Activated B cell treated with CpG ODN at 0.5 μM for 24 hours (primary cell): Measurements from ENCODE around the gene FHIT. TPM values are rescaled to one million over a fixed set of nuclear protein-coding genes. Genes with fewer than 3 reads are reported as not detected.

Experiments
- ATAC-seq: fragments of 200-7000 bp; cut with Tn5 transposase; one replicate; pipeline ENCODE4 v1.10.0; 2021; ENCODE audit warnings: low read depth, mild to moderate bottlenecking, moderate library complexity
- CTCF ChIA-PET: fragments of 350-600 bp; sonication (Branson Sonifier 250); formaldehyde crosslinking; loops from one replicate; lab custom pipeline; 2021; ENCODE audit warnings: antibody characterized with exemption; lab: Charles Lee
- POLR2A ChIA-PET: fragments of 350-600 bp; sonication (Branson Sonifier 250); formaldehyde crosslinking; loops from one replicate; lab custom pipeline; 2021; ENCODE audit warnings: antibody characterized with exemption; lab: Charles Lee
- DNase-seq: peaks from one replicate; pipeline ENCODE4 v3.0.0; 2022
- H3K27ac Mint-ChIP-seq: one replicate; pipeline ENCODE4 v1.8.0; 2020; ENCODE audit warnings: mixed read lengths
- H3K27me3 Mint-ChIP-seq: one replicate; pipeline ENCODE4 v1.8.0; 2021; ENCODE audit warnings: mixed read lengths
- H3K36me3 Mint-ChIP-seq: one replicate; pipeline ENCODE4 v1.8.0; 2021; ENCODE audit warnings: low read depth, mixed read lengths
- H3K4me1 Mint-ChIP-seq: one replicate; pipeline ENCODE4 v1.8.0; 2021; ENCODE audit warnings: mixed read lengths
- H3K4me3 Mint-ChIP-seq: one replicate; pipeline ENCODE4 v1.8.0; 2020; ENCODE audit warnings: mild to moderate bottlenecking, mixed read lengths
- H3K9me3 Mint-ChIP-seq: one replicate; pipeline ENCODE4 v1.8.0; 2020; ENCODE audit warnings: mixed read lengths
- intact Hi-C: fragments of 100-400 bp; cut with micrococcal nuclease; formaldehyde crosslinking; loops from one replicate; pipeline ENCODE4 v1.15.1; 2024
- total RNA-seq: library from RNA; stranded (reverse); gene quantifications from 2 replicates; pipeline ENCODE4 v1.2.3, GENCODE V29; 2022
- TF ChIP-seq, protein P1 (sequence below): fragments of 200-600 bp; IDR thresholded peaks from one replicate; pipeline ENCODE4 v1.8.0; 2022; ENCODE audit warnings: antibody characterized with exemption, mild to moderate bottlenecking

FHIT gene
- total RNA-seq, 1 donor from 2014 or later, result 5.5 TPM

DNA sequence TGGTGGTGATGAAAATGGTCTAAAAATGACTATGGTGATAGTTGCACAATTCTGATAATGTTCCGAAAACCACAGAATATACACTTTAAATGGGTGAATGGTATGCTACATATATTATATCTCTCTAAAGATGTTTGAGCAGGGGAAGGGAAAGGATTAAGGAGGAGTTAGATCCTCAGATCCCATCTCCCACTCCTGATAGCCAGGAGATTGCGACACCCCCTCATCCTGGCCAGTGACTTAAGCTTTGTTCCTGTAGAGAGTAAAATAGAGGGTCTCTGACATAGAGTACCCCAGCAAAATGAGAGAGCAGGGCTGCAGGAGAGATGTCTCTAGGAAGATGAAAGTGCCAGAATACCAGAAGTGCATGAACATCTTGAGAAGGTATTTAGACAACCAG is 984.8 kb downstream of the FHIT start:
- ATAC-seq (no peak), DNase-seq (no peak)
- no peaks in the 10 kb centered on the region for H3K4me1 Mint-ChIP-seq
- ChIA-PET POLR2A (no interaction called here), CTCF (no interaction called here)
- H3K27me3 Mint-ChIP-seq, result no peaks in the 10 kb centered on the region
- H3K9me3 Mint-ChIP-seq, result no peaks in the 10 kb centered on the region
- TF ChIP-seq, protein P1, sequence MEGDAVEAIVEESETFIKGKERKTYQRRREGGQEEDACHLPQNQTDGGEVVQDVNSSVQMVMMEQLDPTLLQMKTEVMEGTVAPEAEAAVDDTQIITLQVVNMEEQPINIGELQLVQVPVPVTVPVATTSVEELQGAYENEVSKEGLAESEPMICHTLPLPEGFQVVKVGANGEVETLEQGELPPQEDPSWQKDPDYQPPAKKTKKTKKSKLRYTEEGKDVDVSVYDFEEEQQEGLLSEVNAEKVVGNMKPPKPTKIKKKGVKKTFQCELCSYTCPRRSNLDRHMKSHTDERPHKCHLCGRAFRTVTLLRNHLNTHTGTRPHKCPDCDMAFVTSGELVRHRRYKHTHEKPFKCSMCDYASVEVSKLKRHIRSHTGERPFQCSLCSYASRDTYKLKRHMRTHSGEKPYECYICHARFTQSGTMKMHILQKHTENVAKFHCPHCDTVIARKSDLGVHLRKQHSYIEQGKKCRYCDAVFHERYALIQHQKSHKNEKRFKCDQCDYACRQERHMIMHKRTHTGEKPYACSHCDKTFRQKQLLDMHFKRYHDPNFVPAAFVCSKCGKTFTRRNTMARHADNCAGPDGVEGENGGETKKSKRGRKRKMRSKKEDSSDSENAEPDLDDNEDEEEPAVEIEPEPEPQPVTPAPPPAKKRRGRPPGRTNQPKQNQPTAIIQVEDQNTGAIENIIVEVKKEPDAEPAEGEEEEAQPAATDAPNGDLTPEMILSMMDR, result no peak
- H3K27ac Mint-ChIP-seq, result no peak overlapping the region
- intact Hi-C loops, result no loop called here
- H3K36me3 Mint-ChIP-seq, result no peaks in the 10 kb centered on the region
- H3K4me3 Mint-ChIP-seq, result no peak overlapping the region

DNA sequence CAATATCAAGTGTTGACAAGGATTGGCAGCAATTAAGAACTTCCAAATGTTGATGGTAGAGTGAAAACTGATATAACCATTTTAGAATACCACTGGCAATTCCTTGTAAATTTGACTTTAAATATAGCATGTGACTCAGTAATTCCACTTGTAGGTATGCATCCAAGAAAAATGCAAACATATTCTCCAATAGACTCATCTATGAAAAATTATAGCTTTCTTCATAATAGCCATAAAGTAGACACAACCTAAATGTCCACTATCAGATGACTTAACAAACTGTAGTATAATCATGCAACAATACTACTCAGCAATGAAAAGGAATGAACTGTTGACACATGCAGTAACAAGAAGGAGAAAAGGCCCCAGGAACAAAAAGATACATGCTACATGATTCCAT is 988.1 kb downstream of the FHIT start:
- Mint-ChIP-seq H3K27ac (no peak overlapping the region), H3K9me3 (no peaks in the 10 kb centered on the region), H3K4me3 (no peak overlapping the region), H3K27me3 (peaks cover 2% of the 10 kb centered on the region), H3K4me1 (no peaks in the 10 kb centered on the region), H3K36me3 (no peaks in the 10 kb centered on the region)
- ATAC-seq, result no peak
- ChIA-PET POLR2A (no interaction called here), CTCF (no interaction called here)
- TF ChIP-seq, protein P1, result no peak
- no peak for DNase-seq
- intact Hi-C loops, result no loop called here

DNA sequence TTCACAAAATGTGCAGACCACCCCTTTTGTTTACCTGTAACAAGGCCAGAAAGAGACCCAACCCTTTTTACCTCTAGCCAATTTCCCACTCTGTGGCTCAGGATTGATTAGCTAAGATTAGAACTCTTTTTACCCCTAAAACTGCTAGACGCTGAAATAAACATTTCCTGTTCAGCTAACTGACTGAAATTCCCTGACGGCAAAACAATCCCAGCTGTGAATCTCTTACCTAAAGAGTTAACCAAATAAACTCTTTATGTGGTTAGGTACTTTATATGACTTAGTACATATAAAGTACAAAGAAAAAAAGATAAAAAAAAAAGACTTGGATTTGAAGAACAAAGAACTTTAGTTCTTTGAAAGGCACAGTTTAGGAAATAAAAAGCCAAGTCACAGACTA is 988.7 kb downstream of the FHIT start:
- Mint-ChIP-seq H3K36me3 (no peaks in the 10 kb centered on the region), H3K27me3 (peaks cover 2% of the 10 kb centered on the region), H3K9me3 (no peaks in the 10 kb centered on the region), H3K27ac (no peak overlapping the region), H3K4me1 (no peaks in the 10 kb centered on the region), H3K4me3 (no peak overlapping the region)
- intact Hi-C loops, result no loop called here
- ChIA-PET POLR2A (no interaction called here), CTCF (no interaction called here)
- DNase-seq, result no peak
- TF ChIP-seq, protein P1, result no peak
- ATAC-seq, result no peak

DNA sequence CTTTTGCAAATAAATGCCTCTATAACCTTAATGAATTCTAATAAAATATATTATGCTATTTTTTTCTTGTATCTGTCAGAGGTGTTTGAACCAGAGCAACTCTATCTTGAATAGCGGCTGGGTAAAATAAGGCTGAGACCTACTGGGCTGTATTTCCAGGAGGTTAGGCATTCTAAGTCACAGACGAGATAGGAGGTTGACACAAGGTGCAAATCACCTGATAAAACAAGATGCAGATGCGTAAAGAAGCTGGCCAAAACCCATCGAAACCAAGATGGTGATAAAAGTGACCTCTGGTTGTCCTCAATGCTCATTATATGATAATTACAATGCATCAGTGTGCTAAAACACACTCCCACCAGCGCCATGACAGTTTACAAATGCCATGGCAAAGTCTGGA is 990.7 kb downstream of the FHIT start:
- Mint-ChIP-seq H3K4me3 (no peak overlapping the region), H3K36me3 (no peaks in the 10 kb centered on the region), H3K4me1 (peaks cover 10% of the 10 kb centered on the region), H3K27ac (no peak overlapping the region), H3K9me3 (no peaks in the 10 kb centered on the region), H3K27me3 (peaks cover 2% of the 10 kb centered on the region)
- ChIA-PET CTCF (no interaction called here), POLR2A (no interaction called here)
- TF ChIP-seq, protein P1, result no peak
- DNase-seq, result no peak
- no peak for ATAC-seq
- intact Hi-C loops, result no loop called here

DNA sequence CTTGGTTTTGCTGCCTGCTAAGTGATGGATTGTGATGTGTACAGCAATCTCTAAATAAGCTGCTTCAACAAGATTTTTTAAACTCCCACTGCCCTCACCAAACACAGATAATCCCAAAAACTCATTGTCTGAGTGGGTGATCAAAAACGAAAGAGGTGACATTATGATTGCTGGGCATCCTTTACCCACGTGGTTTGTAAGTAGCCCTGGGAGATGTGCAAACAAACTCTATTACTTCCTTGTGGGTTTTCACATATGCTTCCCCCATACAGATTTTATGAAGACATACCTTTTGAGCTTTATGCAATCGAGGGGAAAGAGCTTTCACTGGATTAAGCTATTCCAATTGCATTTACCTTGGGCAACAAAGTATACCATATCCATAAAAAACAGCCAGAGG is 1000.4 kb downstream of the FHIT start:
- H3K4me1 Mint-ChIP-seq, result peaks cover 3% of the 10 kb centered on the region
- ChIA-PET POLR2A (no interaction called here), CTCF (no interaction called here)
- H3K4me3 Mint-ChIP-seq, result no peak overlapping the region
- no peaks in the 10 kb centered on the region for H3K9me3 Mint-ChIP-seq
- no peak for ATAC-seq
- intact Hi-C loops, result no loop called here
- no peak overlapping the region for H3K27ac Mint-ChIP-seq
- H3K27me3 Mint-ChIP-seq, result no peaks in the 10 kb centered on the region
- TF ChIP-seq, protein P1, result no peak
- DNase-seq, result no peak
- no peaks in the 10 kb centered on the region for H3K36me3 Mint-ChIP-seq
